Activated CD4-positive, alpha-beta T cell treated with anti-CD3 and anti-CD28 coated beads, Interleukin-2, amount 10 ng/mL, durations not matched to agents 7 days and 5 days (primary cell): ENCODE results near the gene TMEM201. TPM values are rescaled to one million over a fixed set of nuclear protein-coding genes. Genes with fewer than 3 reads are reported as not detected.
"Not testable (repeated sequence)": the region's sequence is repeated elsewhere in the genome, so short reads cannot be mapped to it uniquely, and the experiment has no call there.

Experiments used
- CTCF ChIA-PET: fragments of 350-600 bp; sonication (Branson Sonifier 250); formaldehyde crosslinking; loops from one replicate; lab custom pipeline; 2021; ENCODE audit warnings: antibody characterized with exemption; lab: Charles Lee
- POLR2A ChIA-PET: fragments of 350-600 bp; sonication (Branson Sonifier 250); formaldehyde crosslinking; loops from one replicate; lab custom pipeline; 2021; ENCODE audit warnings: antibody characterized with exemption; lab: Charles Lee
- DNase-seq: peaks from one replicate; pipeline ENCODE4 v3.0.0-alpha.2; 2020
- H3K27ac Mint-ChIP-seq: one replicate; pipeline ENCODE4 v1.8.0; 2021; ENCODE audit warnings: mild to moderate bottlenecking, moderate library complexity, mixed read lengths
- H3K27me3 Mint-ChIP-seq: one replicate; pipeline ENCODE4 v1.8.0; 2021; ENCODE audit warnings: mixed read lengths
- H3K36me3 Mint-ChIP-seq: one replicate; pipeline ENCODE4 v1.8.0; 2021; ENCODE audit warnings: low read depth, mixed read lengths
- H3K4me1 Mint-ChIP-seq: one replicate; pipeline ENCODE4 v1.8.0; 2021; ENCODE audit warnings: mixed read lengths
- H3K4me3 Mint-ChIP-seq: one replicate; pipeline ENCODE4 v1.8.0; 2021; ENCODE audit warnings: mild to moderate bottlenecking, moderate library complexity, mixed read lengths
- H3K9me3 Mint-ChIP-seq: one replicate; pipeline ENCODE4 v1.8.0; 2021; ENCODE audit warnings: mixed read lengths
- total RNA-seq, 2 experiments: library from RNA; stranded (reverse); gene quantifications; one replicate each; pipeline ENCODE4 v1.2.3, GENCODE V29; 2021

The TMEM201 gene
- total RNA-seq, 2 experiments from 2014 or later, result 17.1 to 17.9 TPM

DNA sequence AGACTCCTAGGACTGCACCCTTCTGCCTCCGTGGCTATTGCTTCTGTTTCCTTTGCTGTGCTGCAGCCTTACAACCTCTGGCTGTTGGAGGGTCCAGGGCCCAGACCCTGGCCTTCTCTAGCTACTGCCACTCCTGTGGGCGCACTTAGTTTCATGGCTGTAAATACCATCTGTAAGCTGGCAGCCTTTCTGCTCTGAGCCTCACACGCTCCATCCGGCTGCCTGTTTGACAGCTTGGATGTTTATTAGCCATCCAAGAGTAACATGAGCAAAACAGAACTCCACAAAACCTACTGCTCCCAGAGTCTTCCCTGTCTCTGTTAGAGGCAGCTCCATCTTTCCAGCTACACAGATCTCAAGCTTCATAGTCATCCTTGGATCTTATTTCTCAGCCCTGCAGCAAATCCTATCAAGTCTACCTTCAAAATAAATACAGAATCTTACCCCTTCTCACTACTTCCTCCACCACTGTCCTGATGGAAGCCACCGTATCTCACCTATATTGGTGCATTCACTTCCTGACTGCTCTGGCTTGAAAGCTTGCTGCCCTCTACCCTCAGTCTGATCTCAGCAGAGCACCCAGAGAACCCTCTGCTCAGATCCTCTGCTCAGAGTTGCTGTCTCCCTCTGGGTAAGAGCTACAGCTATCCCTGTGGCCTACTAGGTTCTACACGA, 30.3 kb upstream of the TMEM201 start:
- Mint-ChIP-seq H3K27me3 (no peaks in the 10 kb centered on the region), H3K4me3 (no peak overlapping the region), H3K4me1 (peaks cover 33% of the 10 kb centered on the region), H3K36me3 (peaks cover 27% of the 10 kb centered on the region), H3K27ac (peak overlapping the region; percentile 61), H3K9me3 (no peaks in the 10 kb centered on the region)
- CTCF ChIA-PET, result interaction anchor here (1.0 to 1.1 kb wide), 2 partner anchors 25 to 30 kb away, joined by 3 read pairs; no protein-coding TSS in a partner anchor
- POLR2A ChIA-PET, result interaction anchor here (0.6 kb wide), 1 partner anchor 896 kb away, joined by 21 read pairs; no protein-coding TSS in a partner anchor
- DNase-seq, result peak; percentile 16

DNA sequence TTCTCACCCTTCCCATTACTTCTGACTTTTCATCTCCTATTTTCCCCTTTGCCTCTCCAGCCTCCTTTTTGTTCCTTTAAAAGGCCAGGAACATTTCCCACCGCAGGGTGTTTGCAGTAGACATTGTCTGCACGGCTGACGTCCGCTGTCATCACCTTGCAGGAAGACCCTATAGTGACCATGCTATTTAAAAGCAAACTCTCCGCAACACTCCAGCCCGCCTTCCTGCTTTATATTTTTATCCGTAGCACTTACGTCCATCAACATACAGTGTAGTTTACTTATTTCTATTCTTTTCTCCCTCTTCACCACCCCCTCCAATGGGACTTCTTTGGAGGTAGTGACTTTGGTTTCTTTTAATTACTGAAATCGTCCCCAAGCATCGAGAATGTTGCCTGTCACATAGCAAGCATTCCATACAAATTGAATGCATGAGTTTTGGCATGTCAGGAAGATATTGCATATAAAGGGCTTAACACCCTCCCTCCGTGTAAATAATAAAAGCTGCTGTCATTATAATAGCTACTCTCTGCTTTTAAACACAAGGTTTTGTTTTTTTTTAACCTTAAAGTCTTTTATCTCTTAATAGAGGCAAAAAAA, 29.7 kb upstream of the TMEM201 start:
- H3K27ac Mint-ChIP-seq, result peak overlapping the region; percentile 61
- peaks cover 27% of the 10 kb centered on the region for H3K36me3 Mint-ChIP-seq
- ChIA-PET CTCF (interaction anchor here (0.5 to 1.1 kb wide), 3 partner anchors 13 to 29 kb away, joined by 3 to 6 read pairs (median 3); no protein-coding TSS in a partner anchor), POLR2A (no interaction called here)
- no peak for DNase-seq
- H3K9me3 Mint-ChIP-seq, result no peaks in the 10 kb centered on the region
- peaks cover 33% of the 10 kb centered on the region for H3K4me1 Mint-ChIP-seq
- H3K4me3 Mint-ChIP-seq, result no peak overlapping the region
- H3K27me3 Mint-ChIP-seq, result no peaks in the 10 kb centered on the region

DNA sequence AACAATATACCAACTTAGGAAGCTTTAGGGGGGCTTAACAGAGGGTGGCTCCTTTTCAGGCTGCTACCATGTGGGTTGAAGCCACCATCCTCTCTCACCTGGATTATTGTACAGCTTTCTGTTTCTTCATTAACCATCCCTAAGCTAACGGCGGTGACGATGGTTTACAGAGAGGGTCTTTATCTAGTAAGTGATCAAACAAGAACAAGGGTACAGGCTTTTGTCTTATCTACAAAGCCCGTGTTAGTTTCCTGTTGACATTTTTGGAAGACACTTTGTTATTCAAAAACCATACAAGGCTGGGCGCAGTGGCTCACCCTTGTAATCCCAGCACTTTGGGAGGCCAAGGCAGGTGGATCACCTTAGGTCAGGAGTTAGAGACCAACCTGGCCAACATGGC, 29.0 kb upstream of the TMEM201 start:
- ChIA-PET POLR2A (no interaction called here), CTCF (interaction anchor here (0.5 to 0.7 kb wide), 2 partner anchors 14 to 139 kb away, joined by 3 to 6 read pairs; no protein-coding TSS in a partner anchor)
- Mint-ChIP-seq H3K27me3 (no peaks in the 10 kb centered on the region), H3K9me3 (no peaks in the 10 kb centered on the region), H3K36me3 (peaks cover 27% of the 10 kb centered on the region), H3K27ac (peak overlapping the region; percentile 82), H3K4me3 (no peak overlapping the region), H3K4me1 (peaks cover 33% of the 10 kb centered on the region)
- peak; percentile 41 for DNase-seq

DNA sequence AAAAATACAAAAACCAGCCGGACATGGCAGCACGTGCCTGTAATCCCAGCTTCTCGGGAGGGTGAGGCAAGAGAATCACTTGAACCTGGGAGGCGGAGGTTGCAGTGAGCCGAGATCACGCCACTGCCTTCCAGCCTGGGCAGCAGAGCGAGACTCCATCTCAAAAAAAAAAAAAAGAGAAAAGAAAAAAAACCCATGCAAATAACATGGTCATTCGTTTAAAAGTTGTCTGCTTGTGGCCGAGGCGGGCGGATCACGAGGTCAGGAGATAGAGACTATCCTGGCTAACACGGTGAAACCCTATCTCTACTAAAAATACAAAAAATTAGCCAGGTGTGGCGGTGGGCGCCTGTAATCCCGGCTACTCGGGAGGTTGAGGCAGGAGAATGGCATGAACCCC, 28.6 kb upstream of the TMEM201 start:
- peaks cover 27% of the 10 kb centered on the region for H3K36me3 Mint-ChIP-seq
- H3K9me3 Mint-ChIP-seq, H3K27me3 Mint-ChIP-seq, POLR2A ChIA-PET, DNase-seq, H3K4me3 Mint-ChIP-seq: not testable (repeated sequence)
- H3K4me1 Mint-ChIP-seq, result peaks cover 33% of the 10 kb centered on the region
- CTCF ChIA-PET, result interaction anchor here (0.7 kb wide), 1 partner anchor 139 kb away, joined by 3 read pairs; no protein-coding TSS in a partner anchor
- peak overlapping the region; percentile 82 for H3K27ac Mint-ChIP-seq

DNA sequence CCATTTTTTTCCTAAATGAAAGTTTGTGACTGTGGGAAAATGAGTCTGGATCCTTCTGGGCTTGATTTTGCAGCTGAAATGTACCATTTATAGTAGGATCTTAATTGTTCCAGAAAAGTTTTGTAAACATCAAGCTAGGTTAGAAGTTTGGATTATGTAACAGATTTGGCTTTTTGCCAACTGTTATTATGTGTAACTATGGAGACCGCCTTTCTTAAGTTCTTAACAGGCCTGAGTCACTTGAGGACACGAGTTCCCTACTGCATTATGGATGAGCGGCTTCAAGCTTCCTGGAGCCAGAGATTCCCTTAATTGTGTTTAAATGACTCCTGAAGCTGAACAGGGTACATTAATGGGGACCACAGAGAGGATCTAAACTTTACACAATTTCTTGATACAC, 27.3 kb upstream of the TMEM201 start:
- no peak overlapping the region for H3K4me3 Mint-ChIP-seq
- no peaks in the 10 kb centered on the region for H3K9me3 Mint-ChIP-seq
- H3K27me3 Mint-ChIP-seq, result no peaks in the 10 kb centered on the region
- ChIA-PET POLR2A (no interaction called here), CTCF (interaction anchor here (0.6 kb wide), 1 partner anchor 484 kb away, joined by 3 read pairs; no protein-coding TSS in a partner anchor)
- no peak overlapping the region for H3K27ac Mint-ChIP-seq
- H3K4me1 Mint-ChIP-seq, result peaks cover 33% of the 10 kb centered on the region
- DNase-seq, result no peak
- H3K36me3 Mint-ChIP-seq, result peaks cover 16% of the 10 kb centered on the region

DNA sequence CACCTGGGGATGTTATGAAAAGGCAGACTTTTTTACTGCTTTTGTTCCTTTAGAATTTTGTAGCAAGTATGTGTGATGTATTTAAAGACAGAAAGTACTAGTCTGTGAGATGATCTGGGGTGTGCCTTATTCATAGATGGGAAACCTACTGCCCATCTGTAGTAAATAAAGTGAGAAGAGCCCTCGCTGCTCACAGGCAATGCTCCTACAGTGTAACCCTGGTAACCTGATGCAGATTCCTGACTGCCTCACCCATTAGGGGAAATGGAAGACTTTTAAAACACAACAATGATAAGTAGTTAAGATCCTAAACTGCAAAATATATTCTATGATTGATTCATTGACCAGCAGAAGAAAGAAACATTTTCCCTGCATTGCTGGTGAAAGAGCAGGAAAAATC, 19.4 kb upstream of the TMEM201 start:
- POLR2A ChIA-PET, result no interaction called here
- Mint-ChIP-seq H3K27me3 (no peaks in the 10 kb centered on the region), H3K36me3 (peaks cover 7% of the 10 kb centered on the region), H3K9me3 (no peaks in the 10 kb centered on the region), H3K4me3 (no peak overlapping the region), H3K27ac (no peak overlapping the region), H3K4me1 (no peaks in the 10 kb centered on the region)
- DNase-seq, result no peak
- CTCF ChIA-PET, result no interaction called here

DNA sequence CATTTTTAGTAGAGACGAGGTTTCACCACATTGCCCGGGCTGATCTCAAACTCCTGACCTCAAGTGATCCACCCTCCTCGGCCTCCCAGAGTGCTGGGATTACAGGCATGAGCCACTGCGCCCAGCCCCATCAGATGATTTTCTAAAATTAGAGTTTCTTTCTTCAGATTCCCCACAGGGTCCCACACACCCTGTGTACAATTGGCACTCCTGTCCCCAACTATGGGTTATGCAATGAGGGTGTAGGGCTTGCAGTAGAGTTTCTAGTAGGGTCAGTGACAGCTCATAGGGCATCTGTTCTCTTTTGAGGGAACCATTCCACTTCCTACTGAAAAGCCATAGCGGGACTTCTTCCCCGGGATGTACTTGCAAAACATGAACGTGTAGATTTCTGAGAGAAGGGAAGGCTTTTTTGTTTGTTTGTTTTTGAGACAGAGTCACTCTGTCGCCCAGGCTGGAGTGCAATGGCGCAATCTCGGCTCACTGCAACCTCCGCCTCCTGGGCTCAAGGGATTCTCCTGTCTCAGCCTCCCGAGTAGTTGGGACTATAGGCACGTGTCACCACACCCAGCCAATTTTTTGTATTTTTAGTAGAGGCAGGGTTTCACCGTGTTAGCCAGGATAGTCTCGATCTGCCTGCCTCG, 17.7 kb upstream of the TMEM201 start:
- DNase-seq, H3K4me1 Mint-ChIP-seq, H3K27me3 Mint-ChIP-seq, H3K9me3 Mint-ChIP-seq, H3K36me3 Mint-ChIP-seq, H3K4me3 Mint-ChIP-seq, POLR2A ChIA-PET, H3K27ac Mint-ChIP-seq, CTCF ChIA-PET: not testable (repeated sequence)

DNA sequence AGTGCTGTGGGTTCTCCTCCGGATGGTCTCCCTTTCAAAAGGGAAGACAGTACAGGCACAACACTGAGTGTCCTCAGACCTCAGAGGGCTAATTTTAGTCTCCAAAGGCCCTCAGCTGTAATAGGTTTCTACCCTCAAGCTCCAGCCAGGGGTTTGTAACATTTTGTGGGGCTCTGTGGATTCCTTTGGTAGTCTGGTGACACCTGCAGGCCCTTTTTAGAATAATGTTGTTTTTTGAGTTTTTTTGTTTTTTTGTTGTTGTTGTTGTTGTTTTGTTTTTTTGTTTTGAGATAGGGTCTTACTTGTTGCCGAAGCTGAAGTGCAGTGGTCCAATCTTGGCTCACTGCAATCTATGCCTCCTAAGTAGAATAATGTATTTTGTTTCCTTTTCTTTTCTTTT, 15.0 kb upstream of the TMEM201 start:
- Mint-ChIP-seq H3K27ac (no peak overlapping the region), H3K9me3 (no peaks in the 10 kb centered on the region), H3K36me3 (peaks cover 7% of the 10 kb centered on the region), H3K27me3 (no peaks in the 10 kb centered on the region), H3K4me3 (no peak overlapping the region), H3K4me1 (no peaks in the 10 kb centered on the region)
- POLR2A ChIA-PET, result interaction anchor here (0.7 kb wide), 1 partner anchor 12 kb away, joined by 6 read pairs; no protein-coding TSS in a partner anchor
- DNase-seq, result no peak
- CTCF ChIA-PET, result interaction anchor here (0.6 to 1.8 kb wide), 12 partner anchors 8 to 622 kb away, joined by 3 to 10 read pairs (median 3); partner anchors contain the start of genes H6PD and TMEM201

DNA sequence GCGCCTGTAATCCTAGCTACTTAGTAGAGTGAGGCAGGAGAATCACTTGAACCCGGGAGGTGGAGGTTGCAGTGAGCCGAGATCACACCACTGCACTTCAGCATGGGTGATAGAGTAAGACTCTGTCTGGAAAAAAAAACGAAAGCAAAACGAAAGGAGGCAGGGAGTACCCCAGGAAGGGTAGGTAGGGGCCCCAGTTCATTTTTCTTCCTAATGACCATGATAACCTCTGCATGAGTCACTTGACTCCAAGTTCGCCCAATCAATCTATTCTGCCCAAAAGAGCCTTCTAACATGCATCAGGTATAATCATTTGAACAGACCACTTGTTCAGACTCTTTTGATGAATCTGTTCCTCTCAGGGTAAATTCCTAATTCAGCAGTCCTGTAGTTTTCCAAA, 13.2 kb upstream of the TMEM201 start:
- Mint-ChIP-seq H3K4me3 (no peak overlapping the region), H3K9me3 (no peaks in the 10 kb centered on the region), H3K36me3 (peaks cover 9% of the 10 kb centered on the region), H3K27me3 (no peaks in the 10 kb centered on the region), H3K27ac (no peak overlapping the region), H3K4me1 (no peaks in the 10 kb centered on the region)
- POLR2A ChIA-PET, result no interaction called here
- CTCF ChIA-PET, result interaction anchor here (0.6 to 1.5 kb wide), 2 partner anchors 15 to 54 kb away, joined by 3 to 4 read pairs; no protein-coding TSS in a partner anchor
- no peak for DNase-seq

DNA sequence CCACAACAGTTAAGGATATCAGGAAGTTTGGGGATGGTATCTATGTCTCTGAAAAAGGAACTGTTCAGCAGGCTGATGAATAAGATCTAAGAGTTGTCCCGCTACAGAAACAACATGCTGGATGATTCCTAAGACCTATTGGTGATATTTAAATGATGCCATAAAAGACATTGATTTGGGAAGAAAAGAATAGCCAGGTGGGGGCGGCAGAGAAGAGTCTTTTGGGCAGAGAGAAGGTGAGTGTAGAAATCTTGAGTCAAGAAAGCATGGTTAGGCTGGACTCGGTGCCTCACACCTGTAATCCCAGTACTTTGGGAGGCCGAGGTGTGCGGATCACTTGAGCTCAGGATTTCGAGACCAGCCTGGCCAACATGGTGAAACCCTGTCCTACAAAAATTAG, 11.8 kb upstream of the TMEM201 start:
- Mint-ChIP-seq H3K4me3 (no peak overlapping the region), H3K36me3 (peaks cover 8% of the 10 kb centered on the region), H3K27me3 (no peaks in the 10 kb centered on the region), H3K27ac (no peak overlapping the region), H3K9me3 (no peaks in the 10 kb centered on the region), H3K4me1 (no peaks in the 10 kb centered on the region)
- POLR2A ChIA-PET, result no interaction called here
- CTCF ChIA-PET, result interaction anchor here (0.8 kb wide), 1 partner anchor 84 kb away, joined by 3 read pairs; no protein-coding TSS in a partner anchor
- no peak for DNase-seq

DNA sequence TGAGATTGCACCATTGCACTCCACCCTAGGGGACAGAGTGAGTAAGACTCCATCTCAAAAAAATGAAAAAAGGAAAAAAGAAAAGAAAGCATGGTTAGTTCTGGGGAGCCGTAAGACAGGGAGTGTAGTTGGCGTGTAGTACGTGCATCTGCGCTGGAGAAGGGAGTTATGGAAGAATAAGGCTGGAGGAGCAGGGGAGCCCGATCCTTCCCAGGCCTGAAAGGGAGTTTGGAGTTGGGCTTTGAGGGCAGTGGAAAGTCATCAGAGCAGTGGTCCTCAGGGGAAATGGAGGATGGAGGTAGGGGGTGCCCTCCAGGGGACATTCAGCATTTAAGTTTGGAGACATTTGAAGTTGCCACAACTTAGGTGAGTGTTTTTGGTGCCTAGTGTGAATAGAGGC, 11.3 kb upstream of the TMEM201 start:
- DNase-seq, result no peak
- H3K4me1 Mint-ChIP-seq, result no peaks in the 10 kb centered on the region
- H3K36me3 Mint-ChIP-seq, result peaks cover 8% of the 10 kb centered on the region
- no peak overlapping the region for H3K27ac Mint-ChIP-seq
- H3K4me3 Mint-ChIP-seq, result no peak overlapping the region
- ChIA-PET CTCF (interaction anchor here (0.8 kb wide), 1 partner anchor 84 kb away, joined by 3 read pairs; no protein-coding TSS in a partner anchor), POLR2A (no interaction called here)
- H3K27me3 Mint-ChIP-seq, result no peaks in the 10 kb centered on the region
- H3K9me3 Mint-ChIP-seq, result no peaks in the 10 kb centered on the region

DNA sequence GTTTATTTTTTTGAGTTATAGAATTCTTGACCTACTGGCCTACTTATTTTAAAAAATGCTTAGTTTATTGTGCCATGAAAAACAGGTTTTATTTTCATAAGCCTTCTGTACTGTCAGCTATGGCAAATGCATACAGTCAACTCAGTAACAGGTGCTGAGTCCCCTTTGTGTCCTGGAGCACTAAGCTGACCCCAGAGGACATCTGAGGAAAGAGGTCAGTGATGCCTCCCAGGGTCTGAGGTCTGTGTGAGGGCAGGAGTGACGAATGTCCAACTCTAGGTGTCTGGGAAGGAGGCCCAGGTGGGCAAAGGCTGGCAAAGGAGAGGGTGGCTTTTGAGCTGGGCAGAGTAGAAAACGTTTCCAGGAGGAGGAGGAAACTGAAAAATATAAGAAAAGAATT, 7.8 kb upstream of the TMEM201 start:
- Mint-ChIP-seq H3K36me3 (peaks cover 5% of the 10 kb centered on the region), H3K4me1 (no peaks in the 10 kb centered on the region), H3K9me3 (no peaks in the 10 kb centered on the region), H3K27me3 (no peaks in the 10 kb centered on the region), H3K4me3 (no peak overlapping the region), H3K27ac (no peak overlapping the region)
- ChIA-PET CTCF (no interaction called here), POLR2A (interaction anchor here (0.5 kb wide), 1 partner anchor 36 kb away, joined by 7 read pairs; no protein-coding TSS in a partner anchor)
- DNase-seq, result no peak
